Measurements from ENCODE around the gene SUSD3. TPM values are rescaled to one million over a fixed set of nuclear protein-coding genes. Genes with fewer than 3 reads are reported as not detected.

Gene SUSD3
- total RNA-seq, 3 donors from 2014 or later, result 1.3 to 52.4 (median 45.9) TPM

DNA sequence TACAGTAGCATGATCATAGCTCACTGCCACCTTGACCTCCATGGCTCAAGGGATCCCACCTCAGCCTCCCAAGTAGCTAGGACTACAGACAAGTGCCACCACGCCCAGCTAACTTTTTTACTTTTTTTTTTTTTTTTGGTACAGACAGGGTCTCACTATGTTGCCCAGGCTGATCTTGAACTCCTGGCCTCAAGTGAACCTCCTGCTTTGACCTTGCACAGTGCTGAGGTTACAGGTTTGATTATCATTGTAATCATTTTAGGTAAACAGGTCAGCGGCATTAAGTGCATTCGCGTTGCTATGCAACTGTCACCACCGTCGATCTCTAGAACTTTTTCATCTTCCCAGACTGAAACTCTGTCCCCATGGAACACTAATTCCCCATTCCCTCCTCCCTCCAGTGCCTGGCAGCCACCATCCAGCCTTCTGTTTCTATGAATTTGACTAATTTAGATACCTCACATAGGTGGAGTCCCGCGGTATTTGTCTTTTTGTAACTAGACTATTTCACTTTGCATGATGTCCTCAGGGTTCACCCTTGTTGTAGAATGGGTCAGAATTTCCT is 31.7 kb downstream of the SUSD3 start:
- peaks cover 5 to 13% of the 10 kb centered on the region in 2 donors for H3K9me3 ChIP-seq
- no peaks in the 10 kb centered on the region for H3K27me3 ChIP-seq
- no peaks in the 10 kb centered on the region for H3K36me3 ChIP-seq
- no peak overlapping the region for H3K4me3 ChIP-seq
- TF ChIP-seq POLR2A (IDR thresholded peaks at IDR 0.05), result no peak
- no peak for TF ChIP-seq POLR2AphosphoS5 (IDR thresholded peaks at IDR 0.05)
- TF ChIP-seq, protein P1, sequence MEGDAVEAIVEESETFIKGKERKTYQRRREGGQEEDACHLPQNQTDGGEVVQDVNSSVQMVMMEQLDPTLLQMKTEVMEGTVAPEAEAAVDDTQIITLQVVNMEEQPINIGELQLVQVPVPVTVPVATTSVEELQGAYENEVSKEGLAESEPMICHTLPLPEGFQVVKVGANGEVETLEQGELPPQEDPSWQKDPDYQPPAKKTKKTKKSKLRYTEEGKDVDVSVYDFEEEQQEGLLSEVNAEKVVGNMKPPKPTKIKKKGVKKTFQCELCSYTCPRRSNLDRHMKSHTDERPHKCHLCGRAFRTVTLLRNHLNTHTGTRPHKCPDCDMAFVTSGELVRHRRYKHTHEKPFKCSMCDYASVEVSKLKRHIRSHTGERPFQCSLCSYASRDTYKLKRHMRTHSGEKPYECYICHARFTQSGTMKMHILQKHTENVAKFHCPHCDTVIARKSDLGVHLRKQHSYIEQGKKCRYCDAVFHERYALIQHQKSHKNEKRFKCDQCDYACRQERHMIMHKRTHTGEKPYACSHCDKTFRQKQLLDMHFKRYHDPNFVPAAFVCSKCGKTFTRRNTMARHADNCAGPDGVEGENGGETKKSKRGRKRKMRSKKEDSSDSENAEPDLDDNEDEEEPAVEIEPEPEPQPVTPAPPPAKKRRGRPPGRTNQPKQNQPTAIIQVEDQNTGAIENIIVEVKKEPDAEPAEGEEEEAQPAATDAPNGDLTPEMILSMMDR (IDR thresholded peaks at IDR 0.05), result no peak
- intact Hi-C loops (cut with DNase I; ENCODE audit: low total_unique reads), result no loop called here
- DNase-seq (ENCODE audit: low spot score in 2 of 2), result peak in 1 of 2 donors; percentile 50
- H3K27ac ChIP-seq, result no peak overlapping the region
- peaks cover 0 to 7% of the 10 kb centered on the region in 2 donors for H3K4me1 ChIP-seq

DNA sequence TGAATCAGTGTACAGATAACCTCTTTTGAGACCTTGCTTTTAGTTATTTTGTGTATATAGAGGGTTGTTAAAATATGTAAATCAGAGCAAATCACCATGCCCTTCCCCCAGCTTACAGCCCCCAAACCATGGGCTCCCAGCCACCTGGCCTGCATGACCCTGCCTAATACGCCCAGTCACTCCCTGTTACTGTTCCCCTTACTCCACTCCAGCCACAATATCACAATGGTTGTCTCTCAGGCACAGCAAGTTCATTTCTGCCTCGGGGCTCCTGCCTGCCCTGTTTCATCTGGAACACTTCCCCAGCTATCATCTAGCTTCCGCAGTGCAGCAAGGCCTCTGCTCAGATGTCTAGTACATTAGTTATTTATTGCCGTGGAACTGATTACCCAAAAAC is 32.6 kb downstream of the SUSD3 start:
- intact Hi-C loops (cut with DNase I; ENCODE audit: low total_unique reads), result no loop called here
- peak in 1 of 2 donors; percentile 24 for DNase-seq (ENCODE audit: low spot score in 2 of 2)
- TF ChIP-seq POLR2A (IDR thresholded peaks at IDR 0.05), result no peak
- TF ChIP-seq POLR2AphosphoS5 (IDR thresholded peaks at IDR 0.05), result no peak
- TF ChIP-seq, protein P1 (IDR thresholded peaks at IDR 0.05), result no peak
- Histone ChIP-seq H3K27ac (no peak overlapping the region), H3K36me3 (no peaks in the 10 kb centered on the region), H3K4me3 (no peak overlapping the region), H3K9me3 (peaks cover 5 to 13% of the 10 kb centered on the region in 2 donors), H3K27me3 (no peaks in the 10 kb centered on the region), H3K4me1 (peaks cover 0 to 7% of the 10 kb centered on the region in 2 donors)

DNA sequence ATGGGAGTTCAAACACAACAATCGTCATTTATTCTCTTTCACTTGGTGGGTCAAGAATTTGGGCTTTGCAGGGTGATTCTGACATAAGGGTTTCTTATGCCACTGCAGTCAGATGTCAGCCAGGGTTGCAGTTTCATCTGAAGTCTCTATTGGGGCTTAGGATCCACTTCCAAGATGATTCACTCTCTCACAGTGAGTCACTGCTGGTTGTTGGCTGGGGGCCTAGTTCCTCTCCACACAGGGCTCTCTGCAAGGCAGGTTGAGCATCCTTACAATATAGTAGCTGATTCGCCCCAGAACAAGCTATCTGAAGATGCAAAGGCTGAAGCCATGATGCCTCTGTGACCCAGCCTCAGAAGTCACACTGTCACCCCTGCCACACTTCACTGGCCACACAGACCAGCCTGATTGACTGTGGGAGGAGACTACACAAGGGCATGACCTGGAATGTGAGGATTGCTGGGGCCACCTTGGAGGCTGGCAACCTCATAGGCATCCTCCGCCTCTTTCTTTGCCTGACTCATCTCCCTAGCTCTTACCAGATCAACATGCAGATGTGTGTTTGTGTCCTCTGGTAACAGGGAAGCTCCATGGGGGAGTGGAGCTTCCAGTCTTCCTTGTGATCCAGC is 33.1 kb downstream of the SUSD3 start:
- peaks cover 5 to 13% of the 10 kb centered on the region in 2 donors for H3K9me3 ChIP-seq
- no peaks in the 10 kb centered on the region for H3K36me3 ChIP-seq
- H3K4me3 ChIP-seq, result no peak overlapping the region
- TF ChIP-seq POLR2AphosphoS5 (IDR thresholded peaks at IDR 0.05) (no peak), POLR2A (IDR thresholded peaks at IDR 0.05) (no peak)
- TF ChIP-seq, protein P1 (IDR thresholded peaks at IDR 0.05), result no peak
- intact Hi-C loops (cut with DNase I; ENCODE audit: low total_unique reads), result no loop called here
- DNase-seq (ENCODE audit: low spot score in 2 of 2), result peak in 1 of 2 donors; percentile 61
- peaks cover 0 to 7% of the 10 kb centered on the region in 2 donors for H3K4me1 ChIP-seq
- H3K27ac ChIP-seq, result no peak overlapping the region
- H3K27me3 ChIP-seq, result no peaks in the 10 kb centered on the region

DNA sequence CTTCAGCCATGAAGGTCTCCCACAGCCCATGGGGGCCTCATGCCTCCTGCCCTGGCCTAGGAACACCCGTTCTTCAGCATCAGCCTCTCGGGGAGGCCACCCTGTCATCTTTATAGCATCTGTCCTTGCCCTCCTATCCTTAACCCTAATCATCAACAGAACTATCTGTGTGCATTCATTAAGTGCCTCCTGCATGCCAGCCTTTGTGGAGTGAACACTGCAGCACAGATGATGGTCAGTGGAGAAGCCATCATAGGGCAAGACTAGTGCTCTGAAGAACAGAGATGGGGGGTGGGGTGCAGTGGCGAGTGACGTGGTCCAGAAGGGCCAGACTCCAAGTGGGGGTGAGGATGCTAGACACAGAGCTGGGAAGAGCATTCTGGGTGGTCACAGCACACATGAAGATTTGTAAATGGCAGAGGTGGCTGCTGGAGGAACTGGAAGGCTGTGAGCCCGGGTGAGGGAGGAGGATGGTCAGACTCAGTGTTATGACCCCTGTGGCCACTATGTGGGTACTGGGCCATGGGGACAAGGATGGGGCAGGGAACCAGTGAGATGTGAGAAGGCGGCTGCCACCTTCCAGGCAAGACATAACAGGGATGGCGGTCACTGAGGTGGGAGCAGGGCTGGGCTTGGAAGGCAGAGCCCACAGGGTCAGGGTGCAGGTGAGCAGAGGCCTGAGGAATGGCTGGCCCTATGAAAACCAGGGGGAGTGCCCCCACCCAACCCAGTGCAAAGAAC is 33.9 kb downstream of the SUSD3 start:
- TF ChIP-seq POLR2AphosphoS5 (IDR thresholded peaks at IDR 0.05) (no peak), POLR2A (IDR thresholded peaks at IDR 0.05) (no peak)
- TF ChIP-seq, protein P1 (IDR thresholded peaks at IDR 0.05), result no peak
- peak in 1 of 2 donors; percentile 27 for DNase-seq (ENCODE audit: low spot score in 2 of 2)
- intact Hi-C loops (cut with DNase I; ENCODE audit: low total_unique reads), result no loop called here
- peaks cover 0 to 13% of the 10 kb centered on the region in 2 donors for H3K4me1 ChIP-seq
- no peaks in the 10 kb centered on the region for H3K36me3 ChIP-seq
- H3K4me3 ChIP-seq, result no peak overlapping the region
- H3K27me3 ChIP-seq, result no peaks in the 10 kb centered on the region
- H3K27ac ChIP-seq, result peak overlapping the region; percentile 94 to 96
- peaks cover 5 to 13% of the 10 kb centered on the region in 2 donors for H3K9me3 ChIP-seq

All from breast epithelium (tissue), 4 donors.